Measurements from ENCODE around the gene NINJ1. TPM values are rescaled to one million over a fixed set of nuclear protein-coding genes. Genes with fewer than 3 reads are reported as not detected.

Gene NINJ1
- total RNA-seq, 1 experiment from 2014 or later, result 10.3 TPM

DNA sequence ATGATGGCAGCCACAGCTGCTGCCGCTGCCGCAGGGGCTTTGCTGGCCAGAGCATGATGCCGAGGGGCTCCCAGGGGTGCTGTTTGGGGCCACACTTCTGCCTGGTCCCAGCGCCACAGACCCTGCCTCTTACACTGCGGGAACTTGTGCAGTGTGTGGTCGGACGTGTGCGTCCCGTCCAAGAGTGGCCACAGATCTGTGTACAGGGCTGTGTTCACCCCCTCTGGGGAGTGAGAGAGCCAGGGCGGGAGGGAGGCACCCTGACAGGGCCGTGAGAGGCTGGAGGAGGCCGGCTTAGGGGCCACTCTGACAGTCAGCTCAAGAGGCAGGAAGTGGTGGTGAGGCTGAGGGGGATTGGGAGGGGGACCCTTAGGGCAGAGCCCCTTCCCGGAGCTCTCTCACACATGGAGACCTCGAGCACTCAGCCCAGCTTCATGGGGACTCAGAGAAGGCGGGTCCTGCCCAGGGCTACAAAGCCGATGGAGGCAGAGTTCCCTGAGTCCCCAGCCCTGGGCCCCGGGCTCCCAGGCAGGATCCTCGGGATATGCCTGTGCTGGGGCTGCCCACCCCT is 51.1 kb downstream of the NINJ1 start:
- H3K9ac ChIP-seq (ENCODE audit: low read length), result no peak overlapping the region

GRCh38 chr9:93081931-93082330 is 52.1 kb downstream of the NINJ1 start:
- H3K4me2 ChIP-seq (ENCODE audit: low read depth, low read length, poor library complexity, severe bottlenecking), result no peak overlapping the region
- no peaks in the 10 kb centered on the region for H3K4me1 ChIP-seq (ENCODE audit: low read length)
- no peaks in the 10 kb centered on the region for H3K36me3 ChIP-seq (ENCODE audit: insufficient read depth, low read length)
- no peaks in the 10 kb centered on the region for H3K9me2 ChIP-seq (replicated peaks; ENCODE audit: insufficient read depth, low read length)
- H4K20me1 ChIP-seq (ENCODE audit: insufficient read depth, low read depth, low read length), result no peaks in the 10 kb centered on the region
- H3K27ac ChIP-seq (ENCODE audit: low read length), result no peak overlapping the region
- H3K9ac ChIP-seq (ENCODE audit: low read length), result no peak overlapping the region
- no peak overlapping the region for H2AFZ ChIP-seq (ENCODE audit: low read length)
- H3K9me3 ChIP-seq (ENCODE audit: low read length), result no peaks in the 10 kb centered on the region
- no peaks in the 10 kb centered on the region for H3K27me3 ChIP-seq (ENCODE audit: low read length)
- no peak overlapping the region for H3K4me3 ChIP-seq (ENCODE audit: low read length)
- H3K79me2 ChIP-seq (ENCODE audit: low read length), result no peaks in the 10 kb centered on the region
- DNase-seq, result no peak

More for the DNA sequence above, 51.1 kb downstream of the NINJ1 start:
- Histone ChIP-seq H3K27me3 (ENCODE audit: low read length) (no peaks in the 10 kb centered on the region), H3K79me2 (ENCODE audit: low read length) (no peaks in the 10 kb centered on the region), H3K4me2 (ENCODE audit: low read depth, low read length, poor library complexity, severe bottlenecking) (no peak overlapping the region), H4K20me1 (ENCODE audit: insufficient read depth, low read depth, low read length) (no peaks in the 10 kb centered on the region), H3K9me3 (ENCODE audit: low read length) (no peaks in the 10 kb centered on the region), H3K36me3 (ENCODE audit: insufficient read depth, low read length) (no peaks in the 10 kb centered on the region), H3K4me1 (ENCODE audit: low read length) (no peaks in the 10 kb centered on the region), H3K9me2 (replicated peaks; ENCODE audit: insufficient read depth, low read length) (no peaks in the 10 kb centered on the region), H3K27ac (ENCODE audit: low read length) (no peak overlapping the region), H3K4me3 (ENCODE audit: low read length) (no peak overlapping the region), H2AFZ (ENCODE audit: low read length) (no peak overlapping the region)
- DNase-seq, result no peak

DNA sequence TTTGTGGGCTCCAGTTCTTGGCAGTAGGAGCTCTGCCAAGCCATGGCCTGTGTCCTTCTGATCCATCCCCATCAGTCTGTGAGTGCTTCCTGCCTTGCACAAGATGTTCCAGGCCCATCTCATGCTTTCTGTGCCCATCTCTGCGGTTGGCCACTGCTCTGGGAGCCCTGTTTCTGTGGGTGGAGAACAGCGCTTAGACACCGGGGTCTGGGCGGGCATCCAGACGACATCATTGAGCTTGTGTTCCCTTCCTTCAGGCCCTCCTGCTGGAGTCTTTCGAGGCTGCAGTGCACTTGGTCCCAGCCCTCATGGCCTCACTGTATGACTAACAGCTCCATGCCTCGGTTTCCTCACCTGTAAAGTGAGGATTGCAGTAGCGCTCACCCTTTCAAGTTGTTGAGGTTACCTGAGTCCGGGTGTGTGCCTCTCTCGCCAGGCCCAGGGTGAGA is 52.9 kb downstream of the NINJ1 start:
- no peaks in the 10 kb centered on the region for H3K9me2 ChIP-seq (replicated peaks; ENCODE audit: insufficient read depth, low read length)
- no peak overlapping the region for H3K9ac ChIP-seq (ENCODE audit: low read length)
- no peaks in the 10 kb centered on the region for H3K9me3 ChIP-seq (ENCODE audit: low read length)
- H4K20me1 ChIP-seq (ENCODE audit: insufficient read depth, low read depth, low read length), result no peaks in the 10 kb centered on the region
- H3K27me3 ChIP-seq (ENCODE audit: low read length), result no peaks in the 10 kb centered on the region
- no peak overlapping the region for H3K4me3 ChIP-seq (ENCODE audit: low read length)
- H3K36me3 ChIP-seq (ENCODE audit: insufficient read depth, low read length), result no peaks in the 10 kb centered on the region
- H3K27ac ChIP-seq (ENCODE audit: low read length), result no peak overlapping the region
- H3K4me2 ChIP-seq (ENCODE audit: low read depth, low read length, poor library complexity, severe bottlenecking), result no peak overlapping the region
- H3K79me2 ChIP-seq (ENCODE audit: low read length), result no peaks in the 10 kb centered on the region
- DNase-seq, result no peak
- H2AFZ ChIP-seq (ENCODE audit: low read length), result no peak overlapping the region
- H3K4me1 ChIP-seq (ENCODE audit: low read length), result no peaks in the 10 kb centered on the region

- Histone ChIP-seq H3K27me3 (ENCODE audit: low read length) (no peaks in the 10 kb centered on the region), H3K9ac (ENCODE audit: low read length) (no peak overlapping the region), H3K9me2 (replicated peaks; ENCODE audit: insufficient read depth, low read length) (no peaks in the 10 kb centered on the region), H3K4me3 (ENCODE audit: low read length) (no peak overlapping the region), H4K20me1 (ENCODE audit: insufficient read depth, low read depth, low read length) (no peaks in the 10 kb centered on the region), H3K4me1 (ENCODE audit: low read length) (no peaks in the 10 kb centered on the region), H3K4me2 (ENCODE audit: low read depth, low read length, poor library complexity, severe bottlenecking) (no peak overlapping the region), H2AFZ (ENCODE audit: low read length) (no peak overlapping the region), H3K79me2 (ENCODE audit: low read length) (no peaks in the 10 kb centered on the region), H3K36me3 (ENCODE audit: insufficient read depth, low read length) (no peaks in the 10 kb centered on the region), H3K27ac (ENCODE audit: low read length) (no peak overlapping the region), H3K9me3 (ENCODE audit: low read length) (no peaks in the 10 kb centered on the region)
- no peak for DNase-seq
Observed at GRCh38 chr9:93080406-93080805, 53.6 kb downstream of the NINJ1 start.

- Histone ChIP-seq H3K9ac (ENCODE audit: low read length) (no peak overlapping the region), H3K9me3 (ENCODE audit: low read length) (no peaks in the 10 kb centered on the region), H3K4me1 (ENCODE audit: low read length) (no peaks in the 10 kb centered on the region), H3K4me3 (ENCODE audit: low read length) (no peak overlapping the region), H3K9me2 (replicated peaks; ENCODE audit: insufficient read depth, low read length) (no peaks in the 10 kb centered on the region), H3K79me2 (ENCODE audit: low read length) (no peaks in the 10 kb centered on the region), H2AFZ (ENCODE audit: low read length) (no peak overlapping the region), H3K27me3 (ENCODE audit: low read length) (no peaks in the 10 kb centered on the region), H4K20me1 (ENCODE audit: insufficient read depth, low read depth, low read length) (no peaks in the 10 kb centered on the region), H3K27ac (ENCODE audit: low read length) (no peak overlapping the region), H3K36me3 (ENCODE audit: insufficient read depth, low read length) (no peaks in the 10 kb centered on the region), H3K4me2 (ENCODE audit: low read depth, low read length, poor library complexity, severe bottlenecking) (no peak overlapping the region)
- no peak for DNase-seq
Observed at GRCh38 chr9:93079371-93079770, 54.7 kb downstream of the NINJ1 start.

DNA sequence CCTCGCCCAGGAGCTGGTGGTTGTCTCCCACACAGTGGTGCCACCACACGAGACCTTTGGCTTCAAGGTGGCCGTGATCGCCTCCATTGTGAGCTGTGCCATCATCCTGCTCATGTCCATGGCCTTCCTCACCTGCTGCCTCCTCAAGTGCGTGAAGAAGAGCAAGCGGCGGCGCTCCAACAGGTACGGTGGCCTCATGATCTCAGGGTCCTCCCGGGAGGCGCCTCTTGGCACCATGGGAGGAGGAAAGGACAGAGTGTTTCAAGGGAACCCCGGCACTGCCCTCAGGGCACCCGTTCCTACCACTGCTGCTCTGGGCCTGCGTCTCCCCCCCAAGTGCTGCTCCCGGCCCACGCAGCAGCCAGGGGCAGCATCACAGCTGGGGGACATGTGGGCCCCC is 56.2 kb downstream of the NINJ1 start:
- H2AFZ ChIP-seq (ENCODE audit: low read length), result no peak overlapping the region
- no peaks in the 10 kb centered on the region for H3K4me1 ChIP-seq (ENCODE audit: low read length)
- no peaks in the 10 kb centered on the region for H3K36me3 ChIP-seq (ENCODE audit: insufficient read depth, low read length)
- H3K79me2 ChIP-seq (ENCODE audit: low read length), result no peaks in the 10 kb centered on the region
- no peaks in the 10 kb centered on the region for H4K20me1 ChIP-seq (ENCODE audit: insufficient read depth, low read depth, low read length)
- no peak overlapping the region for H3K4me3 ChIP-seq (ENCODE audit: low read length)
- H3K9me3 ChIP-seq (ENCODE audit: low read length), result no peaks in the 10 kb centered on the region
- H3K4me2 ChIP-seq (ENCODE audit: low read depth, low read length, poor library complexity, severe bottlenecking), result no peak overlapping the region
- H3K9me2 ChIP-seq (replicated peaks; ENCODE audit: insufficient read depth, low read length), result no peaks in the 10 kb centered on the region
- no peak for DNase-seq
- no peak overlapping the region for H3K9ac ChIP-seq (ENCODE audit: low read length)
- H3K27ac ChIP-seq (ENCODE audit: low read length), result no peak overlapping the region
- H3K27me3 ChIP-seq (ENCODE audit: low read length), result no peaks in the 10 kb centered on the region

- Histone ChIP-seq H3K9me3 (ENCODE audit: low read length) (no peaks in the 10 kb centered on the region), H2AFZ (ENCODE audit: low read length) (no peak overlapping the region), H3K36me3 (ENCODE audit: insufficient read depth, low read length) (no peaks in the 10 kb centered on the region), H3K27ac (ENCODE audit: low read length) (no peak overlapping the region), H3K4me1 (ENCODE audit: low read length) (no peaks in the 10 kb centered on the region), H4K20me1 (ENCODE audit: insufficient read depth, low read depth, low read length) (no peaks in the 10 kb centered on the region), H3K4me2 (ENCODE audit: low read depth, low read length, poor library complexity, severe bottlenecking) (no peak overlapping the region), H3K9me2 (replicated peaks; ENCODE audit: insufficient read depth, low read length) (no peaks in the 10 kb centered on the region), H3K9ac (ENCODE audit: low read length) (no peak overlapping the region), H3K27me3 (ENCODE audit: low read length) (no peaks in the 10 kb centered on the region), H3K79me2 (ENCODE audit: low read length) (no peaks in the 10 kb centered on the region), H3K4me3 (ENCODE audit: low read length) (no peak overlapping the region)
- no peak for DNase-seq
Observed at GRCh38 chr9:93077367-93077766, 56.7 kb downstream of the NINJ1 start.

DNA sequence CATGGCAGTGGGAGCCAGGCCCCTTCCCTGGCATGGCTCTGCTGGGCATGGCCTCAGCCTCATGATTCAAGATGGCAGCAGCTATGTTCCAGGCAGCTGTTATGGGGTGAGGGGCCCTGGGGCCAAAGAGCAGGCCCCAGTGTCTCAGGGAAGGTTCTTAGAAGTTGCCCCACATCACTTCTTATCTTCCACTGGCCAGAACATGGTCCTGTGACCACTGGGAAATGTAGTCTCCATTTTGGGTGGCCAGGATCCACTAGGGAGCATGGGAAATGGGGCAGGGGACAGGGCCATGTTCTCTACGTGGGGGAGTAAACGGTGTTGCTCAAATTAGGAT is 57.3 kb downstream of the NINJ1 start:
- H3K27ac ChIP-seq (ENCODE audit: low read length), result no peak overlapping the region
- no peak for DNase-seq
- no peak overlapping the region for H2AFZ ChIP-seq (ENCODE audit: low read length)
- no peaks in the 10 kb centered on the region for H4K20me1 ChIP-seq (ENCODE audit: insufficient read depth, low read depth, low read length)
- H3K4me1 ChIP-seq (ENCODE audit: low read length), result no peaks in the 10 kb centered on the region
- no peaks in the 10 kb centered on the region for H3K79me2 ChIP-seq (ENCODE audit: low read length)
- no peak overlapping the region for H3K9ac ChIP-seq (ENCODE audit: low read length)
- no peak overlapping the region for H3K4me2 ChIP-seq (ENCODE audit: low read depth, low read length, poor library complexity, severe bottlenecking)
- no peaks in the 10 kb centered on the region for H3K36me3 ChIP-seq (ENCODE audit: insufficient read depth, low read length)
- no peak overlapping the region for H3K4me3 ChIP-seq (ENCODE audit: low read length)
- H3K9me2 ChIP-seq (replicated peaks; ENCODE audit: insufficient read depth, low read length), result no peaks in the 10 kb centered on the region
- H3K9me3 ChIP-seq (ENCODE audit: low read length), result no peaks in the 10 kb centered on the region
- no peaks in the 10 kb centered on the region for H3K27me3 ChIP-seq (ENCODE audit: low read length)
